Body of pancreas (tissue), 4 donors: ENCODE measurements around the gene SLC1A2. TPM values are rescaled to one million over a fixed set of nuclear protein-coding genes. Genes with fewer than 3 reads are reported as not detected.

ENCODE experiments used
- ATAC-seq: fragments of 150-250 bp; one replicate; pipeline ENCODE4 v1.9.1; 2016
- DNase-seq, 4 donors: peaks; one replicate each; pipeline ENCODE4 v3.0.0-alpha.2; 2019
- H3K27ac ChIP-seq, 4 donors: fragments of 200-600 bp; sonication (generic); 1 replicate in 3 of 4; 2 replicates in 1 of 4; pipeline versions ENCODE4 v1.5.1 to v1.6.1; 2016 to 2019; ENCODE audit warnings: mild to moderate bottlenecking in 1 of 4, mixed read lengths in 1 of 4, moderate library complexity in 1 of 4
- H3K27me3 ChIP-seq, 2 donors: fragments of 200-600 bp; sonication (generic); one replicate each; pipeline ENCODE4 v1.6.0; 2016; ENCODE audit warnings: mild to moderate bottlenecking in 1 of 2
- H3K36me3 ChIP-seq, 2 donors: fragments of 200-600 bp; sonication (generic); replicated peaks in 1 of 2; 2 replicates each; pipeline ENCODE4 v1.5.1; 2016; ENCODE audit warnings: low read depth in 2 of 2; ENCODE audit not compliant: insufficient read depth in 1 of 2
- H3K4me1 ChIP-seq: fragments of 200-600 bp; sonication (generic); one replicate; pipeline ENCODE4 v1.6.0; 2016
- H3K4me3 ChIP-seq, 2 donors: fragments of 200-600 bp; sonication (generic); 1 replicate in 1 of 2; 2 replicates in 1 of 2; pipeline ENCODE4 v1.5.1; 2016 to 2019
- H3K9me3 ChIP-seq, 3 donors: fragments of 200-600 bp; sonication (generic); 1 replicate in 2 of 3; 2 replicates in 1 of 3; pipeline ENCODE4 v1.5.1; 2016
- POLR2A ChIP-seq, 3 donors: fragments of 450-650 bp; IDR thresholded peaks; one replicate each; pipeline ENCODE4 v1.6.1; 2016; ENCODE audit warnings: antibody characterized with exemption in 3 of 3, mild to moderate bottlenecking in 2 of 3
- WGBS, 2 donors: methylation state at CpG; one replicate each; pipeline ENCODE4 v1.1.5; 2017; 5-methylcytosine and 5-hydroxymethylcytosine counted together
- intact Hi-C: fragments of 100-400 bp; cut with DNase I; formaldehyde crosslinking; loops from one replicate; pipeline ENCODE4 v1.15.1; 2023
- total RNA-seq, 2 donors: library from RNA; depleted of rRNA; stranded (reverse); fragments of >200 nt; gene quantifications; one replicate each; pipeline ENCODE4 v1.1.0, GENCODE V29; 2016
- TF ChIP-seq, protein P1 (sequence below), 7 experiments: fragments of 450-650 bp in 4 of 7; fragments of 200-600 bp in 3 of 7; sonication (generic) in 3 of 7; IDR thresholded peaks; one replicate each; pipeline ENCODE4 v1.5.1; 2016 to 2019; ENCODE audit warnings: antibody characterized with exemption in 7 of 7

SLC1A2 gene
- total RNA-seq, 2 donors from 2014 or later = 23.1 to 73.7 TPM

DNA sequence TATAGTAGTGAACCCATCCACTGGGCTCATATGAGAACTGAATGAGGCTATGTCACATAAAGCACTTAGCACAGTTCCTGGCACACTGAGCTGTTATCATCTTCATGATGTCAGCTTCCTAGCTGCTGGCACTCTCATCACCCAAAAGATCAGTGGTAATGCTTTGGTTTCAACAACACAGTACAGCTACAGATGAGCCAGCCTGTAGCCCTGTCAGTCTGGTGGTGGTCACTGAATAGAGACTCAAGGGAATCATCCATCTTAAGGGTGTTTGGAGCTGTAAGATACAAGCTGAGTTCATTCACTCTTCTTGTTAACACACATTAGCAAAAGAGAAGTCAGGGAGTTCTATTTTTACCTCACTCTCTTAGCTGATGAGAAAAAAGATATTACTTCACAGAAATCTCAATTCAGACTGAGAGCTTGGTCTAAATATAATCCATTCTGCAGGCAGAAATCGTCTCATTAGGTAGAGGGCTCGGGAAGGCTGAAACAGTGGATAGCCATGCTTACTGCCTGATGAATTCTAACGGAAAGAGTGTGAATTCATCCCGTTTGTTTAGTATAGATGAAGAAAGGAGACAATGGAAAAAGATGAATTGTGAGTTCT is 6.3 kb upstream of the SLC1A2 start:
- no peaks in the 10 kb centered on the region for H3K9me3 ChIP-seq
- intact Hi-C loops = no loop called here
- H3K4me3 ChIP-seq = no peak overlapping the region
- no peak for DNase-seq
- no peak for TF ChIP-seq POLR2A (IDR thresholded peaks at IDR 0.05)
- TF ChIP-seq, protein P1, sequence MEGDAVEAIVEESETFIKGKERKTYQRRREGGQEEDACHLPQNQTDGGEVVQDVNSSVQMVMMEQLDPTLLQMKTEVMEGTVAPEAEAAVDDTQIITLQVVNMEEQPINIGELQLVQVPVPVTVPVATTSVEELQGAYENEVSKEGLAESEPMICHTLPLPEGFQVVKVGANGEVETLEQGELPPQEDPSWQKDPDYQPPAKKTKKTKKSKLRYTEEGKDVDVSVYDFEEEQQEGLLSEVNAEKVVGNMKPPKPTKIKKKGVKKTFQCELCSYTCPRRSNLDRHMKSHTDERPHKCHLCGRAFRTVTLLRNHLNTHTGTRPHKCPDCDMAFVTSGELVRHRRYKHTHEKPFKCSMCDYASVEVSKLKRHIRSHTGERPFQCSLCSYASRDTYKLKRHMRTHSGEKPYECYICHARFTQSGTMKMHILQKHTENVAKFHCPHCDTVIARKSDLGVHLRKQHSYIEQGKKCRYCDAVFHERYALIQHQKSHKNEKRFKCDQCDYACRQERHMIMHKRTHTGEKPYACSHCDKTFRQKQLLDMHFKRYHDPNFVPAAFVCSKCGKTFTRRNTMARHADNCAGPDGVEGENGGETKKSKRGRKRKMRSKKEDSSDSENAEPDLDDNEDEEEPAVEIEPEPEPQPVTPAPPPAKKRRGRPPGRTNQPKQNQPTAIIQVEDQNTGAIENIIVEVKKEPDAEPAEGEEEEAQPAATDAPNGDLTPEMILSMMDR (IDR thresholded peaks at IDR 0.05) = no peak
- H3K27me3 ChIP-seq = peaks cover 0 to 3% of the 10 kb centered on the region in 2 donors
- H3K36me3 ChIP-seq = no peaks in the 10 kb centered on the region
- no peak for ATAC-seq
- WGBS, 2 donors = 61 to 72% methylated on average over 4 of the region's 4 CpGs
- H3K27ac ChIP-seq = no peak overlapping the region
- H3K4me1 ChIP-seq = no peaks in the 10 kb centered on the region

DNA sequence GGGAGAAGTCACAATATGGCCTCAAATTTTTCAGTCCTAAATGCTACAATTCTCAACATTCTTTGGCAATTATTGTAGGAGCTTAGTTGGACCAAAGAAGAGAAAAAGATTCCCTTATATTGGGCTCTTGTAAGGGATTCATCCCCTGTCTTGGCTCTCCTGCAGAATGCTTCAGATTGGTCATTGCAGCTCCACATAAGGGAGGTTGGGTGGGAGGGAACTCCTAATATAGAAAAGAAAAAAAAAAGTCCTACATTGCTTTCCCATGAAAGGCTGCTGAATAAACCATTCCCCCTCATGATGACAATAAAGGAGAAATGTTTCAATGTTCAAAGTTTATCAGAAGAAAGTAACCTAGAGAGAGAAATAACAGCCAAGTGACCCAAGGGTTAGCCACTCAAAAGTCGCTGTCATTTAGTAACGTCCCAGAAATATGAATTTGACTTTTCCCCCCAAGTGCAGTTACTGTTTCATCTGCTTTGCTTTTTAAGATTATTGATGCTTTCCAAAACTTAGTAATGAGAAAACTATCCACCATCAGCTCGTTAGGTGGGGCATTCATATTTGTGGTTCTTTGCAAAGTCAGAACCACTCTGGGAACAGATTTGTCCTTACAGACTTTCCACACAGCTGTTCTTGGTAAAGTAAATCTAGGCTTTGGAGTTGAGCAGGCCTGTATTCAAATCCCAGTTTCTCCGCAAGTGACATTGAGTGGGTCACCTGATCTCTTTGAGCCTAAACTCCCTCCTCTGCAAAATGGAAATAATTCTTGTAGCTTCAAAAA is 5.0 kb upstream of the SLC1A2 start:
- 65 to 69% methylated on average over 4 of the region's 4 CpGs for WGBS, 2 donors
- peaks cover 13% of the 10 kb centered on the region for H3K4me1 ChIP-seq

DNA sequence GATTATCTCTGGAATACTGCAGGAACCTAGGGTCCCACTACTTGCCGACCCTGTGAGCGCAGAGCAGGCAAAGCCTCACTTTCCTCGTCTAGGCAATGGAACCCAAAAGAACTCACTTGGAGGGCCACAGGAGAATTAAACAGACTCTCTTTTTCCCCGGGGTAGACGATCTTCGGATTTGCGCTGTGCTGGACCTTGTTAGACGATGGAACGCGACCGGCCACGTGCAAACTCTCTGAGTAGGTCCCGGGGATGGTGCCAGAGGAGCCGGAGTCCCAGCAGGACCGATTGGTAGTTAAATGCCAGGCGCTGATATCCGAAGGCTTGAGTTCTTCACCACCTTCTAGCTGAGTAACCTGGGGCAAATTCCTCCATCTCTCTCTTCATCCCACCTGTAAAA is 1.0 kb upstream of the SLC1A2 start:
- 12 to 31% methylated on average over 13 to 17 of the region's 17 CpGs for WGBS, 2 donors
- no peak for ATAC-seq
- TF ChIP-seq POLR2A (IDR thresholded peaks at IDR 0.05) = no peak
- TF ChIP-seq, protein P1 (IDR thresholded peaks at IDR 0.05) = no peak

More for the DNA sequence above, 5.0 kb upstream of the SLC1A2 start:
- no peaks in the 10 kb centered on the region for H3K36me3 ChIP-seq
- H3K4me3 ChIP-seq = no peak overlapping the region
- intact Hi-C loops = no loop called here
- TF ChIP-seq, protein P1 (IDR thresholded peaks at IDR 0.05) = no peak
- TF ChIP-seq POLR2A (IDR thresholded peaks at IDR 0.05) = no peak
- peaks cover 0 to 16% of the 10 kb centered on the region in 2 donors for H3K27me3 ChIP-seq
- no peak for ATAC-seq
- no peak overlapping the region for H3K27ac ChIP-seq
- DNase-seq = no peak
- no peaks in the 10 kb centered on the region for H3K9me3 ChIP-seq

DNA sequence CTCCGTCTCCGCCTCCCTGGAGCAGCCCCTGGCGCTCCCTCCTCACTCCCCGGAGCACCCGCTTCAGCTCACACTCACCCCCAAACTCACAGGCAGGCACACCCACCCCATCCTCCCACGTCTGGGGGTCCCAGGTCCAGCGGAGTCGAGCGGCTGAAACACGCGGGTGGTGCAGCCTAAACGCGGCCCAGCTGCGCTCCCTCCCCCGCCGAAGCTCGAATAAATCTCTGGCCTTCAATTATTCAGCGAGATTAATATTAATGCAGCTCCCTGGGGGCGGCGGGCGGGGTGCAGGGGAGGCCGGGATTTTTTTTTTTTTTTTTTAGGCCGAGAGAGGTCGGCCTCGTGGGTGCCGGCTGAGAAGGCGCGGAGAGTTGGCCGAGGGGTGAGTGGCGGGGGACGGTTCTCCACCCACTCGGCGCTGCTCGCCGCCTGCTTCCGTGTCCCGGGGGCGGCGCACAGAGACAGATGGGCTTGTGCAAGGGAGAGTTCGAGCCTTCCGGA is 524 bp upstream of the SLC1A2 start:
- DNase-seq = no peak

More for the DNA sequence above, 1.0 kb upstream of the SLC1A2 start:
- no peak overlapping the region for H3K4me3 ChIP-seq
- peaks cover 26% of the 10 kb centered on the region for H3K4me1 ChIP-seq
- peaks cover 0 to 29% of the 10 kb centered on the region in 2 donors for H3K27me3 ChIP-seq
- intact Hi-C loops = no loop called here
- no peaks in the 10 kb centered on the region for H3K36me3 ChIP-seq
- peak in 1 of 4 donors; percentile 26 for DNase-seq
- H3K9me3 ChIP-seq = no peaks in the 10 kb centered on the region
- no peak overlapping the region for H3K27ac ChIP-seq

More for the DNA sequence above, 524 bp upstream of the SLC1A2 start:
- no peaks in the 10 kb centered on the region for H3K36me3 ChIP-seq
- H3K9me3 ChIP-seq = no peaks in the 10 kb centered on the region
- peaks cover 0 to 29% of the 10 kb centered on the region in 2 donors for H3K27me3 ChIP-seq
- H3K27ac ChIP-seq = no peak overlapping the region
- TF ChIP-seq, protein P1 (IDR thresholded peaks at IDR 0.05) = no peak
- TF ChIP-seq POLR2A (IDR thresholded peaks at IDR 0.05) = no peak
- WGBS, 2 donors = 0 to 1% methylated on average over 29 to 41 of the region's 41 CpGs
- H3K4me3 ChIP-seq = no peak overlapping the region
- H3K4me1 ChIP-seq = peaks cover 26% of the 10 kb centered on the region
- peak; percentile 24 for ATAC-seq
- intact Hi-C loops = no loop called here
